Measurements from ENCODE around the gene GTF2E1. TPM values are rescaled to one million over a fixed set of nuclear protein-coding genes. Genes with fewer than 3 reads are reported as not detected.
"Not testable (repeated sequence)": the region's sequence is repeated elsewhere in the genome, so short reads cannot be mapped to it uniquely, and the experiment has no call there.

The GTF2E1 gene
- total RNA-seq, 1 donor from 2014 or later: 31.6 TPM

GRCh38 chr3:120756061-120756460 lies 13.5 kb downstream of the GTF2E1 start:
- no peak for TF ChIP-seq CTCF (IDR thresholded peaks at IDR 0.05; ENCODE audit: insufficient read depth, low read depth, low read length)
- TF ChIP-seq EZH2 (IDR thresholded peaks at IDR 0.05; ENCODE audit: insufficient read depth, low read length): no peak
- Histone ChIP-seq H3K79me2 (ENCODE audit: insufficient read depth, low read length) (peaks cover 79% of the 10 kb centered on the region), H3K36me3 (ENCODE audit: insufficient read depth, low read length) (no peaks in the 10 kb centered on the region), H4K20me1 (ENCODE audit: insufficient read depth, low read length) (no peaks in the 10 kb centered on the region), H3K4me2 (ENCODE audit: low read length) (no peak overlapping the region), H3K9me3 (ENCODE audit: insufficient read depth, low read depth, low read length) (no peaks in the 10 kb centered on the region), H3K4me3 (ENCODE audit: insufficient read depth, low read depth, low read length) (no peak overlapping the region), H3K27me3 (ENCODE audit: insufficient read depth, low read length) (no peaks in the 10 kb centered on the region), H3K4me1 (ENCODE audit: insufficient read depth, low read length) (no peaks in the 10 kb centered on the region), H3K9ac (ENCODE audit: low read length) (no peak overlapping the region), H2AFZ (ENCODE audit: low read depth, low read length) (no peak overlapping the region), H3K27ac (ENCODE audit: low read depth, low read length) (no peak overlapping the region)
- Mint-ChIP-seq H3K27me3 (ENCODE audit: low read depth, unreplicated experiment) (no peaks in the 10 kb centered on the region), H3K4me1 (ENCODE audit: low read depth, unreplicated experiment) (no peaks in the 10 kb centered on the region), H3K27ac (ENCODE audit: unreplicated experiment) (no peak overlapping the region), H3K36me3 (ENCODE audit: low read depth, unreplicated experiment) (peaks cover 14% of the 10 kb centered on the region), H3K9me3 (ENCODE audit: unreplicated experiment) (peaks cover 7% of the 10 kb centered on the region), H3K4me3 (ENCODE audit: unreplicated experiment) (no peak overlapping the region)
- no peak for DNase-seq (ENCODE audit: low read depth)
- FAIRE-seq: no peak

DNA sequence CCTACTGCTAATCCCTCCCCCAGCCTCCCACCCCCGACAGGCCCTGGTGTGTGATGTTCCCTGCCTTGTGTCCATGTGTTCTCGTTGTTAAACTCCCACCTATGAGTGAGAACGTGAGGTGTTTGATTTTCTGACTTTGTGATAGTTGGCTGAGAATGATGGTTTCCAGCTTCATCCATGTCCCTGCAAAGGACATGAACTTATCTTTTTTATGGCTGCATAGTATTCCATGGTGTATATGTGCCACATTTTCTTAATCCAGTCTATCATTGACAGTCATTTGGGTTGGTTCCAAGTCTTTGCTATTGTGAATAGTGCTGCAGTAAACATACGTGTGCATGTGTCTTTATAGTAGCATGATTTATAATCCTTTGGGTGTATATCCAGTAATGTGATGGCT lies 16.0 kb downstream of the GTF2E1 start:
- H3K4me3 ChIP-seq (ENCODE audit: insufficient read depth, low read depth, low read length); H3K9me3 ChIP-seq (ENCODE audit: insufficient read depth, low read depth, low read length); H3K9me3 Mint-ChIP-seq (ENCODE audit: unreplicated experiment); FAIRE-seq; H3K4me2 ChIP-seq (ENCODE audit: low read length); H2AFZ ChIP-seq (ENCODE audit: low read depth, low read length); H3K27ac Mint-ChIP-seq (ENCODE audit: unreplicated experiment); H3K36me3 ChIP-seq (ENCODE audit: insufficient read depth, low read length); H3K9ac ChIP-seq (ENCODE audit: low read length); H3K4me1 ChIP-seq (ENCODE audit: insufficient read depth, low read length); H4K20me1 ChIP-seq (ENCODE audit: insufficient read depth, low read length); DNase-seq (ENCODE audit: low read depth); H3K27me3 ChIP-seq (ENCODE audit: insufficient read depth, low read length); H3K4me3 Mint-ChIP-seq (ENCODE audit: unreplicated experiment); H3K27me3 Mint-ChIP-seq (ENCODE audit: low read depth, unreplicated experiment); H3K27ac ChIP-seq (ENCODE audit: low read depth, low read length): not testable (repeated sequence)
- peaks cover 12% of the 10 kb centered on the region for H3K4me1 Mint-ChIP-seq (ENCODE audit: low read depth, unreplicated experiment)
- peaks cover 69% of the 10 kb centered on the region for H3K79me2 ChIP-seq (ENCODE audit: insufficient read depth, low read length)
- peaks cover 12% of the 10 kb centered on the region for H3K36me3 Mint-ChIP-seq (ENCODE audit: low read depth, unreplicated experiment)

- Histone ChIP-seq H2AFZ (ENCODE audit: low read depth, low read length) (no peak overlapping the region), H3K4me2 (ENCODE audit: low read length) (no peak overlapping the region), H4K20me1 (ENCODE audit: insufficient read depth, low read length) (peaks cover 5% of the 10 kb centered on the region), H3K27me3 (ENCODE audit: insufficient read depth, low read length) (no peaks in the 10 kb centered on the region), H3K79me2 (ENCODE audit: insufficient read depth, low read length) (peaks cover 72% of the 10 kb centered on the region), H3K27ac (ENCODE audit: low read depth, low read length) (no peak overlapping the region), H3K4me1 (ENCODE audit: insufficient read depth, low read length) (peaks cover 6% of the 10 kb centered on the region), H3K9me3 (ENCODE audit: insufficient read depth, low read depth, low read length) (no peaks in the 10 kb centered on the region), H3K4me3 (ENCODE audit: insufficient read depth, low read depth, low read length) (no peak overlapping the region), H3K9ac (ENCODE audit: low read length) (no peak overlapping the region), H3K36me3 (ENCODE audit: insufficient read depth, low read length) (no peaks in the 10 kb centered on the region)
- Mint-ChIP-seq H3K9me3 (ENCODE audit: unreplicated experiment) (peaks cover 7% of the 10 kb centered on the region), H3K27me3 (ENCODE audit: low read depth, unreplicated experiment) (no peaks in the 10 kb centered on the region), H3K4me1 (ENCODE audit: low read depth, unreplicated experiment) (peaks cover 34% of the 10 kb centered on the region), H3K4me3 (ENCODE audit: unreplicated experiment) (no peak overlapping the region), H3K27ac (ENCODE audit: unreplicated experiment) (peak overlapping the region; percentile 30), H3K36me3 (ENCODE audit: low read depth, unreplicated experiment) (peaks cover 12% of the 10 kb centered on the region)
- FAIRE-seq (no peak), DNase-seq (ENCODE audit: low read depth) (peak; percentile 39)
- no peak for TF ChIP-seq CTCF (IDR thresholded peaks at IDR 0.05; ENCODE audit: insufficient read depth, low read depth, low read length)
- no peak for TF ChIP-seq EZH2 (IDR thresholded peaks at IDR 0.05; ENCODE audit: insufficient read depth, low read length)
Observed at GRCh38 chr3:120762615-120763014, 20.1 kb downstream of the GTF2E1 start.
